Measurements from ENCODE around the gene ODAD4.

GRCh38 chr17:41948762-41949460, 18.5 kb downstream of the ODAD4 start:
- TF ChIP-seq EZH2 (IDR thresholded peaks at IDR 0.05) = no peak
- no peak for TF ChIP-seq POLR2AphosphoS5 (IDR thresholded peaks at IDR 0.05; ENCODE audit: borderline replicate concordance, low read depth, low read length)

All from SK-N-MC (cell line).